Vagina (tissue), 2 donors: ENCODE results near the gene VPS39. TPM values are rescaled to one million over a fixed set of nuclear protein-coding genes. Genes with fewer than 3 reads are reported as not detected.

Experiments
- DNase-seq, 2 donors: peaks; one replicate each; pipeline ENCODE4 v3.0.0-alpha.2; 2017; ENCODE audit errors: extremely low spot score in 2 of 2
- H3K27ac ChIP-seq: fragments of 200-600 bp; sonication (generic); one replicate; pipeline ENCODE4 v1.5.1; 2019
- H3K27me3 ChIP-seq: fragments of 200-600 bp; sonication (generic); one replicate; pipeline ENCODE4 v1.5.1; 2019
- H3K36me3 ChIP-seq, 2 donors: fragments of 200-600 bp; sonication (generic); one replicate each; pipeline ENCODE4 v1.5.1; 2017 to 2019
- H3K4me1 ChIP-seq: fragments of 200-600 bp; sonication (generic); one replicate; pipeline ENCODE4 v1.5.1; 2019
- H3K4me3 ChIP-seq, 2 donors: fragments of 200-600 bp; sonication (generic); 1 replicate in 1 of 2; 2 replicates in 1 of 2; pipeline ENCODE4 v1.5.1; 2016 to 2019
- H3K9me3 ChIP-seq: fragments of 200-600 bp; sonication (generic); one replicate; pipeline ENCODE4 v1.5.1; 2019
- CTCF ChIP-seq, 3 experiments: fragments of 450-650 bp in 2 of 3; fragments of 200-600 bp in 1 of 3; sonication (generic) in 1 of 3; IDR thresholded peaks; one replicate each; pipeline ENCODE4 v1.5.1; 2017 to 2019; ENCODE audit warnings: antibody characterized with exemption in 3 of 3, mild to moderate bottlenecking in 2 of 3, moderate library complexity in 2 of 3
- POLR2A ChIP-seq, 2 donors: fragments of 450-650 bp; IDR thresholded peaks; one replicate each; pipeline ENCODE4 v1.6.1; 2017; ENCODE audit warnings: antibody characterized with exemption in 2 of 2, mild to moderate bottlenecking in 2 of 2, moderate library complexity in 2 of 2
- POLR2AphosphoS5 ChIP-seq, 2 donors: sonication (generic); formaldehyde crosslinking; IDR thresholded peaks; one replicate each; pipeline ENCODE4 v1.9.0; 2017; ENCODE audit warnings: antibody characterized with exemption in 2 of 2, mild to moderate bottlenecking in 2 of 2, low read depth in 1 of 2; ENCODE audit not compliant: insufficient read depth in 1 of 2
- intact Hi-C: fragments of 100-400 bp; cut with DNase I; formaldehyde crosslinking; loops from one replicate; pipeline ENCODE4 v1.15.1; 2023
- total RNA-seq: library from RNA; depleted of rRNA; stranded (reverse); fragments of >200 nt; gene quantifications from one replicate; pipeline ENCODE4 v1.2.3, GENCODE V29; 2016

VPS39 gene
- total RNA-seq, 1 donor from 2014 or later = 85.2 TPM

GRCh38 chr15:42154212-42154941 lies 53.7 kb downstream of the VPS39 start:
- intact Hi-C loops = no loop called here
- DNase-seq = no peak
- no peak overlapping the region for H3K27ac ChIP-seq
- H3K4me3 ChIP-seq = peak overlapping the region in 1 of 2 donors; percentile 45
- H3K9me3 ChIP-seq = no peaks in the 10 kb centered on the region
- H3K36me3 ChIP-seq = no peaks in the 10 kb centered on the region
- TF ChIP-seq POLR2AphosphoS5 (IDR thresholded peaks at IDR 0.05; ENCODE audit: insufficient read depth in 1 of 2, low read depth in 1 of 2) = no peak
- TF ChIP-seq POLR2A (IDR thresholded peaks at IDR 0.05) = no peak
- no peak for TF ChIP-seq CTCF (IDR thresholded peaks at IDR 0.05)
- peaks cover 37% of the 10 kb centered on the region for H3K4me1 ChIP-seq
- no peaks in the 10 kb centered on the region for H3K27me3 ChIP-seq

- intact Hi-C loops = no loop called here
- Histone ChIP-seq H3K27ac (no peak overlapping the region), H3K36me3 (no peaks in the 10 kb centered on the region), H3K9me3 (no peaks in the 10 kb centered on the region), H3K4me3 (no peak overlapping the region), H3K27me3 (no peaks in the 10 kb centered on the region), H3K4me1 (peaks cover 35% of the 10 kb centered on the region)
- TF ChIP-seq CTCF (IDR thresholded peaks at IDR 0.05) (no peak), POLR2AphosphoS5 (IDR thresholded peaks at IDR 0.05; ENCODE audit: insufficient read depth in 1 of 2, low read depth in 1 of 2) (no peak), POLR2A (IDR thresholded peaks at IDR 0.05) (no peak)
- no peak for DNase-seq
These were observed 54.3 kb downstream of the VPS39 start for GRCh38 chr15:42153874-42154211.

DNA sequence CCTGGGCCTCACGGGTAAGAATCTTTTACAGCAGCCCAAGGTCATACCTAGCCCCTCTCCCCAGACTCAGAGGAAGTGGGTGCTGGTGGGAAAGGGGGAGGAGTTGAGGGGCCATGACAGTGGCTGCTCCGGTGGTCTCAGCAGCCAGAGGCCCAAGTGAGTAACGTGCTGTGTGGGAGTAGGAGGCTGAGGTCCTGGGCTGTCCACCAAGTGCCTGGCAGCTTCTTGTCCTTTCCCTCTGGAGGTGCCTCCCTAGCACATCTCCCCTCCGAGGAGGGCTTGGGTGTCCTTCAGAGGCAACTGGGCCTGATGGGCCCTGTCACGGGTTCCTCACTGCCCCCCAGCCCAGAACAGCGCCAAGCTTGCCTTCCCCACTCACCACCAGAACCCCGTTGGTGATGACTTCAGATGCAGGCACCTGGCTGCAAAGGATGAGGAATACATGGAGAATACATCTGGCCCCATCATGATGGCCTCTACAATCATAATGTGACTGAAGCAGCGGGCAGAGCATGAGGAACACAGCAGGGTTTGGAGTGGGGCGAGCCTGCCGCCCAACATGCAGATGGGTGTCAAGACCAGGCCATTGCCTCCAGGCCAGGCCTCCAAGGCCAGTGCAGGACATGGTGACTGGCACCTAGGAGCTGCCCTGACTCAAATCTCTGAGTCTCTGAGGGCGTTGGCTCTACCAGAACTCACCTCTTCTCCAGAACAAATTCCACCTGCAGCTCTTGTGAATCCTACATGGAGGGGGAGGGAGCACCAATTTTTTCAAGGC lies 55.0 kb downstream of the VPS39 start:
- no peak overlapping the region for H3K4me3 ChIP-seq
- peaks cover 27% of the 10 kb centered on the region for H3K4me1 ChIP-seq
- intact Hi-C loops = no loop called here
- no peak overlapping the region for H3K27ac ChIP-seq
- H3K27me3 ChIP-seq = no peaks in the 10 kb centered on the region
- no peak for DNase-seq
- no peaks in the 10 kb centered on the region for H3K9me3 ChIP-seq
- TF ChIP-seq CTCF (IDR thresholded peaks at IDR 0.05) = no peak
- no peak for TF ChIP-seq POLR2A (IDR thresholded peaks at IDR 0.05)
- no peak for TF ChIP-seq POLR2AphosphoS5 (IDR thresholded peaks at IDR 0.05; ENCODE audit: insufficient read depth in 1 of 2, low read depth in 1 of 2)
- H3K36me3 ChIP-seq = no peaks in the 10 kb centered on the region

GRCh38 chr15:42152196-42152920 lies 55.7 kb downstream of the VPS39 start:
- H3K27ac ChIP-seq = no peak overlapping the region
- H3K9me3 ChIP-seq = no peaks in the 10 kb centered on the region
- H3K27me3 ChIP-seq = no peaks in the 10 kb centered on the region
- H3K4me3 ChIP-seq = no peak overlapping the region
- intact Hi-C loops = no loop called here
- H3K4me1 ChIP-seq = peaks cover 22% of the 10 kb centered on the region
- H3K36me3 ChIP-seq = no peaks in the 10 kb centered on the region
- no peak for DNase-seq
- TF ChIP-seq POLR2AphosphoS5 (IDR thresholded peaks at IDR 0.05; ENCODE audit: insufficient read depth in 1 of 2, low read depth in 1 of 2) = peak; percentile 27 to 65
- TF ChIP-seq POLR2A (IDR thresholded peaks at IDR 0.05) = no peak

DNA sequence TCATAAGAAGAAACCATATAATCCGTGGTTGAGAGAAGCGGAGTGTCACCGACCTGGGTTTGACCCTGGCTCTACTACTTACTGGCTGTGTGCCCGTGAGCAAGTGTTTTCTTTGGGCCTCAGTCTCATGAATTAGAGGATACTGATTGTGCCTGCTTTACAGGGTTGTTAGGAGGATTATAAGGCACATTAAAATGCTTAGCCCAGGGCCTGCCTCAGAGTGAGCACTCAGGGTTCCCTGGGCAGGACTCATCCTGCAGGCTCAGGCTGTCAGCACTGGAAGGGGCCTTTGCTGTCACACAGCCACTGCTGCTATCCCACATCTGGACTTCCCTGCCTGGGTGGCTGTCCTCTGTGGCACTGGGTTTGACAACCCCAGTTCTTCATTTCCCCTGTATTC lies 56.4 kb downstream of the VPS39 start:
- no peaks in the 10 kb centered on the region for H3K9me3 ChIP-seq
- TF ChIP-seq POLR2A (IDR thresholded peaks at IDR 0.05) = no peak
- H3K27ac ChIP-seq = no peak overlapping the region
- H3K27me3 ChIP-seq = no peaks in the 10 kb centered on the region
- H3K4me1 ChIP-seq = peaks cover 22% of the 10 kb centered on the region
- H3K36me3 ChIP-seq = no peaks in the 10 kb centered on the region
- DNase-seq = no peak
- no peak overlapping the region for H3K4me3 ChIP-seq
- intact Hi-C loops = no loop called here
